GM23338 (cell line): ENCODE data around the gene MADCAM1.

Source experiments
- CTCF ChIP-seq, 2 experiments: fragments of 200-600 bp in 1 of 2; sonication (generic) in 1 of 2; conservative IDR thresholded peaks; 2 replicates each; pipeline versions ENCODE4 v1.5.1 to v1.6.1; 2016 to 2017; ENCODE audit warnings: antibody characterized with exemption in 2 of 2, low read depth in 2 of 2, mild to moderate bottlenecking in 2 of 2, moderate library complexity in 1 of 2
- POLR2AphosphoS5 ChIP-seq: IDR thresholded peaks from 2 replicates; pipeline ENCODE4 v1.6.1; 2016; ENCODE audit warnings: antibody characterized with exemption, low read depth
- REST ChIP-seq: IDR thresholded peaks from one replicate; pipeline ENCODE4 v1.6.1; 2018; ENCODE audit warnings: antibody characterized with exemption; ENCODE audit not compliant: unreplicated experiment

- TF ChIP-seq CTCF (conservative IDR thresholded peaks at IDR 0.05; ENCODE audit: low read depth in 2 of 2) (no peak), REST (no peak), POLR2AphosphoS5 (no peak)
Observed at GRCh38 chr19:484494-484893, 11.8 kb upstream of the MADCAM1 start.
